Stimulated activated naive CD8-positive, alpha-beta T cell treated with anti-CD3 and anti-CD28 coated beads, Interleukin-15, Interleukin-2, amounts not matched to agents 100 ng/mL and 50 ng/mL, for 24 hours (primary cell): Measurements from ENCODE around the gene ARL16.
A peak's percentile ranks its signal among the peaks of the same experiment; 100 is the strongest.

Experiments
- H3K27ac Mint-ChIP-seq: one replicate; pipeline ENCODE4 v1.8.0; 2021; ENCODE audit warnings: mild to moderate bottlenecking, mixed read lengths
- H3K27me3 Mint-ChIP-seq: one replicate; pipeline ENCODE4 v1.8.0; 2021; ENCODE audit warnings: mixed read lengths
- H3K36me3 Mint-ChIP-seq: one replicate; pipeline ENCODE4 v1.8.0; 2021; ENCODE audit warnings: low read depth, mixed read lengths
- H3K4me1 Mint-ChIP-seq: one replicate; pipeline ENCODE4 v1.8.0; 2021; ENCODE audit warnings: low read depth, mixed read lengths
- H3K4me3 Mint-ChIP-seq: one replicate; pipeline ENCODE4 v1.8.0; 2021; ENCODE audit warnings: mild to moderate bottlenecking, mixed read lengths
- H3K9me3 Mint-ChIP-seq: one replicate; pipeline ENCODE4 v1.8.0; 2021; ENCODE audit warnings: mixed read lengths

Gene ARL16

GRCh38 chr17:81715107-81715871, 31.7 kb upstream of the ARL16 start:
- no peaks in the 10 kb centered on the region for H3K27me3 Mint-ChIP-seq
- H3K27ac Mint-ChIP-seq, result no peak overlapping the region
- H3K9me3 Mint-ChIP-seq, result no peaks in the 10 kb centered on the region
- no peak overlapping the region for H3K4me3 Mint-ChIP-seq
- no peaks in the 10 kb centered on the region for H3K36me3 Mint-ChIP-seq
- peaks cover 24% of the 10 kb centered on the region for H3K4me1 Mint-ChIP-seq

GRCh38 chr17:81714412-81715106, 31.0 kb upstream of the ARL16 start:
- H3K27me3 Mint-ChIP-seq, result no peaks in the 10 kb centered on the region
- H3K36me3 Mint-ChIP-seq, result no peaks in the 10 kb centered on the region
- peaks cover 30% of the 10 kb centered on the region for H3K4me1 Mint-ChIP-seq
- no peak overlapping the region for H3K27ac Mint-ChIP-seq
- no peak overlapping the region for H3K4me3 Mint-ChIP-seq
- no peaks in the 10 kb centered on the region for H3K9me3 Mint-ChIP-seq

GRCh38 chr17:81713556-81714411, 30.2 kb upstream of the ARL16 start:
- Mint-ChIP-seq H3K4me3 (peak overlapping the region; percentile 94), H3K4me1 (peaks cover 30% of the 10 kb centered on the region), H3K9me3 (no peaks in the 10 kb centered on the region), H3K27ac (no peak overlapping the region), H3K27me3 (no peaks in the 10 kb centered on the region), H3K36me3 (peaks cover 4% of the 10 kb centered on the region)

DNA sequence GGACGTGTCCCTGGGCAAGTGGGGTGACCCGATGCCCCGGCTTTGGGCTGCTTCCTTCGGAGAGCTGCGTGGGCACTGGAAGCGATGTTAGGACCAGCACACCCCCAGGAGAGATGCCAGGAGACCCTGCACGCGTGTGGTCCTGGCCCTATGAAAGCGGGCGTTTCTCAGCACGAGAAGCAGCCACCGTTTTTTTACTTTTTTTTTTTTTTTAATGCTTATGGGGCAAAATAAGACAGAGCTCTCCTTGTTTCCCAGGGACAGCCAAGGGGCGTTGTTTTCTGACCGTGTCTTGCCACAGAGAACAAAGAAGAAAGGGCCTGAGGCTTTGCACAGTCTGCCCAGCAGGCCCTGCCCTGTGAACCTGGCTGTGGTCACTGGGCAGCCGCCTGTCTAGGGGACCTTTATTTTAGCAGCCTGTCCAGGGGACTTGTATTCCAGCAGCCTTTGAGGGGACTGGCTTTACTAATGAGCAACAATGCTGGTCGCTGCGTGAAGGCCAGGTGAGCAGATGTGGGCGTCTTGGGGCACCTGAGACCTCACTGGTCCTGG, 29.5 kb upstream of the ARL16 start:
- Mint-ChIP-seq H3K36me3 (peaks cover 5% of the 10 kb centered on the region), H3K27ac (peak overlapping the region; percentile 87), H3K27me3 (no peaks in the 10 kb centered on the region), H3K9me3 (no peaks in the 10 kb centered on the region), H3K4me3 (peak overlapping the region; percentile 94), H3K4me1 (peaks cover 30% of the 10 kb centered on the region)

GRCh38 chr17:81712468-81713003, 28.9 kb upstream of the ARL16 start:
- H3K36me3 Mint-ChIP-seq, result peaks cover 5% of the 10 kb centered on the region
- peaks cover 30% of the 10 kb centered on the region for H3K4me1 Mint-ChIP-seq
- H3K27me3 Mint-ChIP-seq, result no peaks in the 10 kb centered on the region
- H3K27ac Mint-ChIP-seq, result peak overlapping the region; percentile 87
- H3K4me3 Mint-ChIP-seq, result peak overlapping the region; percentile 94
- no peaks in the 10 kb centered on the region for H3K9me3 Mint-ChIP-seq

- Mint-ChIP-seq H3K27me3 (no peaks in the 10 kb centered on the region), H3K4me1 (peaks cover 30% of the 10 kb centered on the region), H3K27ac (peak within 1 kb of the TSS; percentile 87), H3K9me3 (no peaks in the 10 kb centered on the region), H3K4me3 (peak within 1 kb of the TSS; percentile 94), H3K36me3 (peaks cover 10% of the 10 kb centered on the region)
Observed at GRCh38 chr17:81711814-81712467, 28.3 kb upstream of the ARL16 start, which contains the start of gene SLC25A10. TSS of gene SLC25A10 (plus strand) at chr17:81712284. CDS start at chr17:81712427, 143 bp downstream.

- peak overlapping the region; percentile 83 for H3K27ac Mint-ChIP-seq
- H3K4me1 Mint-ChIP-seq, result peaks cover 37% of the 10 kb centered on the region
- H3K4me3 Mint-ChIP-seq, result peak overlapping the region; percentile 79
- peaks cover 22% of the 10 kb centered on the region for H3K36me3 Mint-ChIP-seq
- no peaks in the 10 kb centered on the region for H3K9me3 Mint-ChIP-seq
- H3K27me3 Mint-ChIP-seq, result no peaks in the 10 kb centered on the region
Observed at GRCh38 chr17:81710514-81711308, 27.1 kb upstream of the ARL16 start.

DNA sequence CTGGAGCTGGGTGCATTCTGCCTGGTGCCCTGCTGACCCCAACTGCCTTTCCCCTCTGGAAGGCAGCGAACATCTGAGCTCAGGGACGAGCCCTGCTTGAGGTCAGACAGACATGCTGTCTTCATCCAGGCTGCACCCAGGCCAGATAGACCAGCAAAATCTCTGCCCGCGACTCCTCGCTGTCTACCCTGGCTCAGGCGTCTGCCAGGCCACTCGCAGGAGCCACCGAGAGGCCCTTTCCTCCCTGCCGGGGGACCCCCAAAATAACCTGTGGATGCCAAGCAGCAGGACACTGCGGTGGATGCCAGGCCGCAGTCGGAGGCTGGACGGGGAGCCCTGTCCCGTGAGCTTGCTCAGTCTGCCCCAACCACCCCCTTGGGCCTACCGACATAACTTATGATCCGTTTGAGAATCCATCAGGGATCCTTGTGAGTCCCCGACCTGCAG, 25.2 kb upstream of the ARL16 start:
- Mint-ChIP-seq H3K27me3 (no peaks in the 10 kb centered on the region), H3K4me1 (peaks cover 52% of the 10 kb centered on the region), H3K4me3 (no peak overlapping the region), H3K9me3 (no peaks in the 10 kb centered on the region), H3K36me3 (peaks cover 35% of the 10 kb centered on the region), H3K27ac (no peak overlapping the region)

DNA sequence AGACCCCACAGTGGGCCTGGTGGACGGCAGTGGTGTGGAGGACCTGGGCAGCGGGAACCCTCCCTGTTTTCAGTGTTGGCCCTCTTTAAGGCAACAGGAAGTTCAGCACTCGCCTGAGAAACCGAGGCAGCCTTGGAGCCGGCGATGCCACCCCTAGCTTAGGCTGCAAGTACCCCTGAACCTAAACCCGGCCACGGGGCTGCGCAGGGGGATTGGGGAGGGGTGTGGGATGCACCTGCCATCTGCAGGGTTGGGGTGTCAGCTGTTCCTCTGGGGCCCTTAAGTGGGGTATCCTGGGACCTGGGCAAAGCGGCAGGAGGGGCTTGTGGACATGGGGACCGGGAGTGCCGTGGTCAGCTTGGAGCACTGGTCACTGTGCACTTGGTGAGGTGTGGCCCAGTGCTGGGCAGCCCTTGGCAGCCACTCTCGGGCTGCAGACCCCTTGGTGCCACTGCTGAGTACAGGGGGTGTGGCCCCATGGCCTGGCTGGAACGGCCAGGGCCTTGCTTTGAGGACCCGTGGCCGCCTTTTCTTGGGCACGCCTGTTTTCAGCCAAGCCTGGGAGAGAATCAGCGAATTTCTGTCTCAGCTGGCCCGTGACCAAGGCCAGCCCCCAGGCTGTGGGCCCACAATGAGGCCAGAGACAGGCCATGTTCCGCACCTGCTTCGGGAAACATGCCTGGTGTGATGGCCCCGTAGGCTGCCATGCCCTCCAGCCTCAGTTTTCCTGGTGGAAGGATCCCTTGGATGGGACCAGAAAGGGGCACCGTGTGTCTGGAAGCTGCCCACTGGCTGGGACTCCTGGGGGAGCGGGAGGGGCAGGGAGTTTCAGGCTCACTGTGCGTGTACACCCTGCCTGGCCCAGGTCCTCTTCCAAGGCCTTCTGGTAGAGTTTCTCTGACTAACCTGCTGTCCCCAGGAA, 24.4 kb upstream of the ARL16 start:
- no peaks in the 10 kb centered on the region for H3K9me3 Mint-ChIP-seq
- no peak overlapping the region for H3K27ac Mint-ChIP-seq
- peaks cover 35% of the 10 kb centered on the region for H3K36me3 Mint-ChIP-seq
- H3K4me1 Mint-ChIP-seq, result peaks cover 47% of the 10 kb centered on the region
- no peaks in the 10 kb centered on the region for H3K27me3 Mint-ChIP-seq
- no peak overlapping the region for H3K4me3 Mint-ChIP-seq

DNA sequence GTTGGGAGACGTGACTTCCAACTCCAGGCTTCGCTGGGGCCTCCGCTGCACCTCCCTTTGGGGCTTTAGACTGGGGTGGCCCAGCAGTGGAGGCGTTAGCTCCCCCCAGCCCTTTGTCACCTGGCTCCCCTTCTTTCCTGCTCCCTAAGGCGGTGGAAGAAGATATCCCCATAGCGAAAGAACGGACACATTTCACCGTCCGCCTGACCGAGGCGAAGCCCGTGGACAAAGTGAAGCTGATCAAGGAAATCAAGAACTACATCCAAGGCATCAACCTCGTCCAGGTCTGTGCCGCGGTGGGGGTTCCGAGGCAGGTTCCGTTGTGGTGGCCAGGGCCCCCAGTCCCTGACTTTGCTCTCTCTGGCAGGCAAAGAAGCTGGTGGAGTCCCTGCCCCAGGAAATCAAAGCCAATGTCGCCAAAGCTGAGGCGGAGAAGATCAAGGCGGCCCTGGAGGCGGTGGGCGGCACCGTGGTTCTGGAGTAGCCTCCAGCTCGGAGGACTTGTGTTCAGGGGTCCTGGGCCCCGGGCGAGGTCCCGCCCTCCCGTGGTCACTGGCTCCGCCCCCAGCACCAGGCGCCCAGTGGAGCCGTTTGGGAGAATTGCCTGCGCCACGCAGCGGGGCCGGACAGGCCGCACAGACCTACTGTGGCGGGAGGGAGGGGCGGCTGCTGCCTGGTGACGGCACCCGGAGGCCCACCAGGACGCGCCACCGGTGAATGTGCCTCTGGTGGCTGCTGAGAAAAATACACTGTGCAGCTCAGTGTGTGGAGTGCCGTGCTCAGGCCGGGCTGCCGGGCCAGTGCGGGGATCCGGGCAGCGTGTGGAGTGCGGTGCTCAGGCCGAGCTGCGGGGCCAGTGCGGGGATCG, 23.4 kb upstream of the ARL16 start:
- peaks cover 45% of the 10 kb centered on the region for H3K4me1 Mint-ChIP-seq
- H3K4me3 Mint-ChIP-seq, result no peak overlapping the region
- no peak overlapping the region for H3K27ac Mint-ChIP-seq
- no peaks in the 10 kb centered on the region for H3K9me3 Mint-ChIP-seq
- H3K27me3 Mint-ChIP-seq, result no peaks in the 10 kb centered on the region
- peaks cover 43% of the 10 kb centered on the region for H3K36me3 Mint-ChIP-seq

DNA sequence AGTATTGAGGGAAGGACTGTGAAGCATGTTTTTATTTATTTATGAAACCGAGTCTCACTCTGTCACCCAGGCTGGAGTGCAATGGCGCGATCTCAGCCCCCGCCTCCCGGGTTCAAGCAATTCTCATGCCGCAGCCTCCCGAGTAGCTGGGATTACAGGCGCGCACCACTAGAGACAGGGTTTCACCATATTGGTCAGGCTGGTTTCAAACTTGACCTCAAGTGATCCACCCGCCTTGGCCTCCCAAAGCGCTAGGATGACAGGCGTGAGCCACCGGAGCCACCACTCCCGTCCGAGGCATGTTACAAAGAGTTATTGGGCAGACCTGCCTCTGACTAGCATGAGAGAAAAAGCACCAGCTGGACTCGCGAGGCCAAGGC, 22.6 kb upstream of the ARL16 start:
- no peak overlapping the region for H3K4me3 Mint-ChIP-seq
- no peaks in the 10 kb centered on the region for H3K27me3 Mint-ChIP-seq

More for the DNA sequence above, 22.6 kb upstream of the ARL16 start:
- H3K36me3 Mint-ChIP-seq, result peaks cover 44% of the 10 kb centered on the region
- H3K4me1 Mint-ChIP-seq, result peaks cover 47% of the 10 kb centered on the region
- no peaks in the 10 kb centered on the region for H3K9me3 Mint-ChIP-seq
- peak overlapping the region; percentile 26 for H3K27ac Mint-ChIP-seq
